NCI-H2107 treated with DMSO at 0.1 percent for 48 hours (cell line): ENCODE data around the gene ERCC1.
"Not testable (repeated sequence)": the region's sequence is repeated elsewhere in the genome, so short reads cannot be mapped to it uniquely, and the experiment has no call there.

ENCODE experiments used
- DNase-seq: peaks from one replicate; lab custom pipeline; 2025; ENCODE audit not compliant: unreplicated experiment; lab: John Stamatoyannopoulos, UW

ERCC1 gene

DNA sequence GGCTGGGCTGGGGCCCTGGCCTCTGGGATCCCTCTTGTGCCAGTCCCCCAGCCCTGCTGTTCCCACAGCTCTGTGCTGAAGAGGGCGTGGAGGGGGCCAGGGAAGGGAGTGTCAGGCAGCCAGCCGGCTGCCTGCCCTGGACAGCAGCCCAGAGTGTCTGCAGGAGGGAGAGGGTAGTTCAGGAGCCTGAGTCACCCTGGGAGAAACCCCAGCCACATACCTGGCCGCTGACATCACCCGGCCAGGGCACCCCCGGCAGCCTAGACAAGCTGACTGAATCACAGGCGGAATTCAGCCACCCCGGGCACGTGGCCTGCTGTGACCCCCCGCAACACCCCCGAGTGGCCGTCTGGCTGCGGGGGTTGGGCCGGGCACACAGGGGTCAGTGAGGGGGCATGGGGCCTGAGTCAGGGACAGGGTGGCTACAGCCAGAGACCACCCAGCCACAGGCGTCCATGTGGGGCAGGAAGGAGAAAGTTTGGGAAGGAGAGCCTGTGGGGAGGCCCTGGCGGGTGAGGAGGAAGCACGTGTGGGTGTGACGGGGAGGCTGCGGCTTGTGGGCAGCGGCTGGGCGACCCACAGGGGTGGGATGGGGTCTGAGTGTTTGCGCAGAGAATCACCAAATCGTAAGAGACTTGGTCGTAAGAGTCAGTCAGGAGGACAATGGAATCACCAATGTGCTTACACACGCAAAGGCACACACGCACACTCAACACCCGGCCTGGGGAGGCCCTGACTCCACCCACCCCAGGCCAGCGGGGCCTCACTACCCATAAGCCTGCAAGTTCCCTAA lies 32.2 kb upstream of the ERCC1 start:
- DNase-seq = peak; percentile 21

DNA sequence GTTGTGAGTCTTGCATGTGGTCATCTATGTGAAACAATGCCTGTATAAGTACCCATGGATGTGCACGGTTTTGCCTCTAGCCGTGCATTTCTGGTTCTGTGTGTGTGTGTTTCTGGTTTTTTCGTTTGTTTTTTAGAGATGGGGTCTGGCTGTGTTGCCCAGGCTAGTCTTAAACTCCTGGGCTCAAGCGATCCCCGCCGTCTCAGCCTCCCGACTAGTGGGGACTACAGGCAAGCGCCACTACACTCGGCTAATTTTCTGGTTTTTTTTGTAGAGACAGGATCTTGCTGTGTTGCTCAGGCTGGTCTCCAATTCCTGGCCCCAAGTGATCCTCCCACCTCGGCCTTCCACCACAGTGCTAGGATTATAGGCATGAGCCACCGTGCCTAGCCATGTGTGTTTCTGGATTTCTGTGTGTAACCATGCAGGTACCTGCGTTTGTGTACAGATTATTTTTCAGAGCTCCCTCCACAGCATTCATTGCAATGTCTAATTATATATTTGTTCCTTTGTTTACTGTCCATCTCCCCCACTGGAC lies 28.2 kb upstream of the ERCC1 start:
- DNase-seq = no peak

GRCh38 chr19:45451131-45451849 lies 27.6 kb upstream of the ERCC1 start:
- DNase-seq = no peak

DNA sequence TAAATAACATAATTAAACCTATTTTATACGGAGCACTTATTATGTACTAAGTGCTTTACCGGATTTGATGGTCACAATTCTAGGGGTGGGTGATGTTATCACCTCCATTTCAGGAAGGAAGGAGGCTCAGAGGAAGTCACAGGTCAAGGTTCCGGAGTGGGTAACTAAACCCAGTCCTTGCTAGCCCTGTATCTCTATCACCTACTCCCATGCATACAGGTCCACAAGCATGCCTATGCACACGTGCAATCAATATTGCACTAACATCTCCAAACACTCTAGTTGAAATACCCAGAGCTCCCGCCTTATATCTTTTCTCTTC lies 26.3 kb upstream of the ERCC1 start:
- peak; percentile 3 for DNase-seq

- DNase-seq = peak; percentile 24
Measured at GRCh38 chr19:45448887-45449299, 25.2 kb upstream of the ERCC1 start.

DNA sequence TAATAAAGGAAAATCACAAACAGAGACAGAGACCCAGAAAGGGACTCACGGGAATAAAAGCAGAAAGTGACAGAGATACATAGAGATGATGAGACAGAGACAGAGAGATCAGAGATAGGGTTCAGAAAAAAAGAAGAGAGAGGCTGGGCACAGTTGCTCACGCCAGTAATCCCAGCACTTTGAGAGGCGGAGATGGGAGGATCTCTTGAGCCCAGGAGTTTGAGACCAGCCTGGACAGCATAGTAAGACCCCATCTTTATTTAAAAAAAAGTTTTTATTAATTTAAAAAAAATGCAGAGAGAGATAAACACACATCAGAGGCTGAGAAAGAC lies 24.7 kb upstream of the ERCC1 start:
- DNase-seq = no peak

DNA sequence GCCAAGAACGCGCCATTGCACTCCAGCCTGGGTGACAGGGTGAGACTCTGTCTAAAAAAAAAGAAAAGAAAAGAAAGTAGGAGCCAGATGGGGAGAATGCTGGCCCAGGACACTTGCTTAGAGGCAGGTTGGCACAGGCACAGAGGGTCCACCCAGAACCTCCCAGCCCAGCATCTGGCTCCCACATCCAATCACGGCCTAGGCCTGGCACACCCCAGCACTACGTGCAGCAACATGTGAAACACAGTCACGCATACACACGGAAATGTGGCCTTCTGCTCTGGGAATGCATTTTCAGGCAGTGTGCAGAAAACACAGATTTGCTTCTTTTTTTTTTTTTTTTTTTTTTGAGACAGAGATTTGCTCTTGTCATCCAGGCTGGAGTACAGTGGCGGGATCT lies 23.2 kb upstream of the ERCC1 start:
- DNase-seq = no peak

DNA sequence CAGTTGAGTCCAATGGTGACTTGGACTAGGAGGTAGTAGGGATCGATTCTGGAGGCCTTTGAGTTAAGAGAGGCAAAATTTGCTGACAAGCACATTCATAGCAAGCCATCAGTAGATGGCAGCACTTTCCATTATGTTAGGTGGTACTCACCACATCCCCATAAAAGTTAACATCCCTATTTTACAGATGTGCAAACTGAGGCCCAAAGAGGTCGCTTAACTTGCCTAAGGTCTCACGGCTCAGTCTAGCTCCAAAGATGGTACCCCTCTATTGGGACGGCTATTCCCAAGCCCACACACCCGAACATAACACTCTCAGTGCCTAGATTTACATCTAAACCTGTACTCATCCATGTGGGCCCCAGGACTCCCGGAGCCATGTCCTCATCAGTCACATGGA lies 22.6 kb upstream of the ERCC1 start:
- peak; percentile 5 for DNase-seq

DNA sequence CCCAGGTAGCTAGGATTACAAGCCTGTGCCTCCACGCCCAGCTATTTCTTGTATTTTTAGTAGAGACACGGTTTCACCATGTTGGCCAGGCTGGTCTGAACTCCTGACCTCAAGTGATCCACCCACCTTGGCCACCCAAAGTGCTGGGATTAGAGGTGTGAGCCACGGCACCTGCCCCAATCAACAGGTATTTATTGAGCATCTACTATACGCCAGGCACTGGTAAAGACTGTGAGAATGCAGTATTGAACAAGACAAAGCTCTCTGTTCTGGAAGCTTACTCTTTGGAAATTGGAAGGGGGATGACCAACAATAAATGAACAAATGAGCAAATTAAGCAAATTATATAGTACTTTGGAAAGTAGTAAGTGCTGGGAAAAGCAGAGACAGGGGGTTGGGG lies 21.4 kb upstream of the ERCC1 start:
- DNase-seq = no peak

DNA sequence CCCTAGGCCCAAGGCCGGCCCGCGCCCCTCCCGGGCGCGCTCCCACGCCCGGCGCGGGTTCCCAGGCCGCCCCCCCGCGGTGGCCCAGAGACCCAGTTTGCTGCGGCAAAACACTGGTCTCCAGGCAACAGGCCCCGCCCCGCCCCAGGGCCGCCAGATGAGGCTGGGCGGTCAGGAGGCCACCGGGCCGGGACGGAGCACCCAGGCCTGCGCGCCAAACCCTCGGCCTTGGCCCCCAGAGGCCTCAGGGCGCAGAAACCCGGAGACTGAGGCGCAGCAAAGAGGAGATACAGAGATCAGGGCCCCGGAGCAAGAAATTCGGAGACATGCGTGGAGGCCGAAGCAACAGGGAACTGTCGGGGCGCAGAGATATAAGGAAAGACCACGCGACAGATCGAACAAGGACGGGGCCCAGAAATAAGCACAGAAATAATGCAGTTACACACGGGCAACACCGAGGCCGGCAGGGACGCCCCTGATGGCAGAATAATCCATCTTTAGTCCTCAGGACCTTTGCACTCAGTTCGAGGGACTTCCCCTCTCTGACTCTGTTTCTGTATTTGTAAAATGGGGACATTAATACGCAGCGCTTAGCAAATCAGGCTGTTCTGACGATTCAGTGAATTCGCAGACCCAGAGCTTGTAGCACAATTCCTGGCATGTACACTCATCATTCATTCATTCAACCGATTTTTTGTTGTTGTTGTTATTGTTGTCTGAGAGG lies 20.8 kb upstream of the ERCC1 start:
- no peak for DNase-seq

GRCh38 chr19:45443462-45444317 lies 20.0 kb upstream of the ERCC1 start:
- DNase-seq = peak; percentile 25

- no peak for DNase-seq
Measured at GRCh38 chr19:45442778-45443461, 19.2 kb upstream of the ERCC1 start.

- no peak for DNase-seq
Measured at GRCh38 chr19:45442408-45442777, 18.7 kb upstream of the ERCC1 start.

DNA sequence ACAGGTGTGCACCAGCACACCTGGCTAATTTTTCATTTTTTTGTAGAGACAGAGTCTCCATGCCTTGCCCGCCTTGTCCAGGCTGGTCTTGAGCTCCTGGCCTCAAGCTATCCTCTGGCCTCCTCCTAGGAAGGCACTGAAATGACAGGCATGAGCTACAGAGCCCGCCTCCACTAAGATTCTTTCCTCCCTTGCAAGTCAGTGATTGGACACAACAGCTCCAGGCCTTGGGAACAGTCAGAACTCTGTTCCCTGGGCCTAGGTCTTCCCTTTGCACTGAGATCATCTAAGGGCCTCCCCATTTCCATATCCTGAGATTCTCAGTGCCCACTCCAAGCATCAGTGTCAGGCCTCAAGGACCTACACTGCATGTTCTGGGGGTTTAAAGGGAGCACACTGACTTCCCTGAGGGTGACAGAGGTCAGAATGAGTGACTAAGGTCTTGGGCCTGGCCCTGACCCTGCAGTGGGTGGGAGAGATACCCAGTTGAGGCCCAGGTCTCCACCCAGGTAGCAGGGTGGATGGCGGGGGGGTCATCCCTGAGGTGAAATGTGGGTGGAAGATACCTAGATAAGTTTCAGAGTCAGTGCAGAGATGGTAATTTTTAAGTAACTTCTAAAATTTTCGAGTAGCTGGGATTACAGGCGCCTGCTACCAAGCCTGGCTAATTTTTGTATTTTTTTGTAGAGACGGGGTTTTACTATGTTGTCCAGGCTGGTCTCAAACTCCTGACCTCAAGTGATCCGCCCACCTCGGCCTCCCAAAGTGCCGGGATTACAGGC lies 17.3 kb upstream of the ERCC1 start:
- no peak for DNase-seq

DNA sequence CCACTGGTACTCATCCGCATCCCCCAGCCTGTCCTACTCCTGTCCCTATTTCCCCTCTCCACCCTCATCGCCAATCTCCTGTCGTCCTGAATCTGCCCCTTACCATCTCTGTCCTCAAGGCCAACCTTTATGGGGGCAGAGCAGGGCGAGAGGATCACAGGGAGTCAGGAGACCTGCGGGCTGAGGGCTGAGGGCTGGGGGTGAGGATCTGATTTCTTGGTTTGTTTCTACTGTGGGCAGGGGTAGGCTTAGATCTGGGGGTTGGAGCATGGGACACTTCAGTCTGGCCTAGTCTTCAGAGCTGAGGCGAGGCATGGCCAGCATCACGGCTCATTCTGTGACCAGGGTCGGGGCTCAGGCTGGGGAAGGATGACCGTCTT lies 16.5 kb upstream of the ERCC1 start:
- no peak for DNase-seq

DNA sequence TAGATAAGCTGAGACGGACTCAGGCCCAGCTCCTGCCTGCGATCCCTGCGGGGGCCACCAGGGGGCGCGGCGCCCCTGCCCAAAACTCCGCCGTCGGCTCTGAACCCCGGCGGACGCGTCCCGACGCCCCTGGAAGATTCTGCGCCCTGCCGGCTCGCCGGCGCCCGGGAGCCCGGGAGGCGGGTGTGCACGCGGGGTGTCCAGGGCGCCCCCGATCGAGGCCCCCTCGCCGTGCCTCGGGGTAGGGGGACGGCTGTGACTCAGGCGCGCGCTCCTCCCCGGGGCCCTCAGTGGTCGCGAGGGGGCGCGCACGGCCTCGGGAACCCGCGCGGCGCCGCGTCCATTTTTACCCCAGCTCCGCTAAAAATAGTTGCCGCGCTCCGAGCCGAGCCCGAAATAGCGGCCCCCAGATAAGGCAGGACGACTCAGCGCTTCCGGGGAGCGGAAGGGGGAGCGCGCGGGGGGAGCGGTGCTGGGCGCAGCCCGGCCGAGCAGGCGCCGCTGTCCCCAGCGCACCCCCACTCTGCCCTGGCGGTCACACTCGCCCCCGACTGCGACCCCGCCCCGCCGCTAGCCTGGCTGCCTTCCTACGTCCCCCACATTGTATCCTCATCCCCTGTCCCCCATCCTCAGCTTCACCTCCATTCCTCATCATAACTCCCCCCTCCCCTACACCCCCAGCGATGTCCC lies 16.0 kb upstream of the ERCC1 start:
- DNase-seq = peak; percentile 13

DNA sequence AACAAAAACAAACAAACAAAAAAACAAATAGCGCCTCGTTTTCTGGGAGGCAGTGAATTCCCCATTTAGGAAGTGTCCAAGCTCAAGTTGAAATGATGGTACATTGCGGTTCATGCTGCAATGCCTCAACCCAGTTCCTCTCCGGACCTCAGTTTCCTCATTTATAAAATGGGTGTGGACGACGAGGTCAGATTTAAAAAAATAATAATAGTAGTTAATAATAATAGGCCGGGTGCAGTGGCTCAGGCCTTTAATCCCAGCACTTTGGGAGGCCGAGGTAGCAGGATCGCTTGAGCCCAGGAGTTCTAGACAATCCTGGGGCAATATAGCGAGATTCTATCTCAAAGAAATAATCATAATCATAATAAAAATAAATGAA lies 15.5 kb upstream of the ERCC1 start:
- no peak for DNase-seq

- no peak for DNase-seq
Measured at GRCh38 chr19:45437328-45437727, 13.6 kb upstream of the ERCC1 start.

- not testable (repeated sequence) for DNase-seq
Measured at GRCh38 chr19:45432543-45432942, 8.8 kb upstream of the ERCC1 start.
